ENCODE measurements around the gene ADD2. TPM values are rescaled to one million over a fixed set of nuclear protein-coding genes. Genes with fewer than 3 reads are reported as not detected.

Gene ADD2
- total RNA-seq, 1 donor from 2014 or later = 3.4 TPM

- Histone ChIP-seq H3K27ac (no peak overlapping the region), H3K4me1 (no peaks in the 10 kb centered on the region), H3K36me3 (no peaks in the 10 kb centered on the region), H3K4me3 (no peak overlapping the region), H3K9me3 (no peaks in the 10 kb centered on the region), H3K27me3 (no peaks in the 10 kb centered on the region)
- no peak for TF ChIP-seq POLR2A (IDR thresholded peaks at IDR 0.05)
- TF ChIP-seq POLR2AphosphoS5 (IDR thresholded peaks at IDR 0.05; ENCODE audit: insufficient read depth in 1 of 2, low read depth in 1 of 2) = no peak
- no peak for TF ChIP-seq CTCF (IDR thresholded peaks at IDR 0.05)
- intact Hi-C loops (cut with DNase I) = no loop called here
- DNase-seq (ENCODE audit: extremely low spot score in 2 of 2) = no peak
Measured at GRCh38 chr2:70807828-70808118, 39.8 kb upstream of the ADD2 start.

- Histone ChIP-seq H3K4me3 (no peak overlapping the region), H3K27ac (no peak overlapping the region), H3K36me3 (no peaks in the 10 kb centered on the region), H3K27me3 (no peaks in the 10 kb centered on the region), H3K4me1 (no peaks in the 10 kb centered on the region), H3K9me3 (no peaks in the 10 kb centered on the region)
- intact Hi-C loops (cut with DNase I) = no loop called here
- no peak for DNase-seq (ENCODE audit: extremely low spot score in 2 of 2)
- TF ChIP-seq POLR2A (IDR thresholded peaks at IDR 0.05) (no peak), CTCF (IDR thresholded peaks at IDR 0.05) (no peak), POLR2AphosphoS5 (IDR thresholded peaks at IDR 0.05; ENCODE audit: insufficient read depth in 1 of 2, low read depth in 1 of 2) (no peak)
Measured at GRCh38 chr2:70807102-70807827, 39.3 kb upstream of the ADD2 start.

GRCh38 chr2:70806620-70807019 lies 38.6 kb upstream of the ADD2 start:
- no peak for DNase-seq (ENCODE audit: extremely low spot score in 2 of 2)
- Histone ChIP-seq H3K36me3 (no peaks in the 10 kb centered on the region), H3K4me3 (no peak overlapping the region), H3K9me3 (no peaks in the 10 kb centered on the region), H3K27me3 (no peaks in the 10 kb centered on the region), H3K27ac (no peak overlapping the region), H3K4me1 (no peaks in the 10 kb centered on the region)
- TF ChIP-seq CTCF (IDR thresholded peaks at IDR 0.05) = no peak
- TF ChIP-seq POLR2A (IDR thresholded peaks at IDR 0.05) = no peak
- TF ChIP-seq POLR2AphosphoS5 (IDR thresholded peaks at IDR 0.05; ENCODE audit: insufficient read depth in 1 of 2, low read depth in 1 of 2) = no peak
- intact Hi-C loops (cut with DNase I) = no loop called here

- H3K36me3 ChIP-seq = no peaks in the 10 kb centered on the region
- no peak for TF ChIP-seq CTCF (IDR thresholded peaks at IDR 0.05)
- TF ChIP-seq POLR2A (IDR thresholded peaks at IDR 0.05) = no peak
- TF ChIP-seq POLR2AphosphoS5 (IDR thresholded peaks at IDR 0.05; ENCODE audit: insufficient read depth in 1 of 2, low read depth in 1 of 2) = no peak
- H3K9me3 ChIP-seq = no peaks in the 10 kb centered on the region
- intact Hi-C loops (cut with DNase I) = no loop called here
- no peaks in the 10 kb centered on the region for H3K4me1 ChIP-seq
- no peak for DNase-seq (ENCODE audit: extremely low spot score in 2 of 2)
- H3K27me3 ChIP-seq = no peaks in the 10 kb centered on the region
- no peak overlapping the region for H3K27ac ChIP-seq
- H3K4me3 ChIP-seq = no peak overlapping the region
Measured at GRCh38 chr2:70806013-70806412, 38.0 kb upstream of the ADD2 start.

GRCh38 chr2:70801607-70802263 lies 33.7 kb upstream of the ADD2 start:
- DNase-seq (ENCODE audit: extremely low spot score in 2 of 2) = no peak
- intact Hi-C loops (cut with DNase I) = no loop called here
- H3K4me3 ChIP-seq = no peak overlapping the region
- no peaks in the 10 kb centered on the region for H3K9me3 ChIP-seq
- no peaks in the 10 kb centered on the region for H3K36me3 ChIP-seq
- TF ChIP-seq POLR2A (IDR thresholded peaks at IDR 0.05) (no peak), CTCF (IDR thresholded peaks at IDR 0.05) (no peak), POLR2AphosphoS5 (IDR thresholded peaks at IDR 0.05; ENCODE audit: insufficient read depth in 1 of 2, low read depth in 1 of 2) (no peak)
- no peaks in the 10 kb centered on the region for H3K27me3 ChIP-seq
- H3K27ac ChIP-seq = no peak overlapping the region
- H3K4me1 ChIP-seq = no peaks in the 10 kb centered on the region
